Stomach smooth muscle (tissue), 2 donors: Measurements from ENCODE around the gene CDH16.

Experiments used
- H3K27ac ChIP-seq: one replicate; pipeline ENCODE4 v1.7.0; 2013; ENCODE audit warnings: mild to moderate bottlenecking, low read length, inconsistent platforms
- H3K27me3 ChIP-seq, 2 donors: one replicate each; pipeline ENCODE4 v1.7.0; 2013; ENCODE audit warnings: low read length in 2 of 2; ENCODE audit not compliant: insufficient read depth in 2 of 2, control insufficient read depth in 1 of 2
- H3K36me3 ChIP-seq, 2 donors: one replicate each; pipeline ENCODE4 v1.7.0; 2013; ENCODE audit warnings: low read length in 2 of 2; ENCODE audit not compliant: control insufficient read depth in 2 of 2, insufficient read depth in 2 of 2
- H3K4me1 ChIP-seq: one replicate; pipeline ENCODE4 v1.7.0; 2013; ENCODE audit warnings: low read length; ENCODE audit not compliant: control insufficient read depth, insufficient read depth
- H3K4me3 ChIP-seq, 2 donors: one replicate each; pipeline ENCODE4 v1.7.0; 2013; ENCODE audit warnings: low read length in 2 of 2
- H3K9ac ChIP-seq, 2 donors: one replicate each; pipeline ENCODE4 v1.7.0; 2013; ENCODE audit warnings: low read length in 2 of 2, mild to moderate bottlenecking in 1 of 2
- H3K9me3 ChIP-seq, 2 donors: one replicate each; pipeline ENCODE4 v1.7.0; 2013; ENCODE audit warnings: low read length in 2 of 2; ENCODE audit not compliant: control insufficient read depth in 2 of 2
- donor health status: healthy.
- donor health status: Pancreatic carcinoma.

The CDH16 gene

DNA sequence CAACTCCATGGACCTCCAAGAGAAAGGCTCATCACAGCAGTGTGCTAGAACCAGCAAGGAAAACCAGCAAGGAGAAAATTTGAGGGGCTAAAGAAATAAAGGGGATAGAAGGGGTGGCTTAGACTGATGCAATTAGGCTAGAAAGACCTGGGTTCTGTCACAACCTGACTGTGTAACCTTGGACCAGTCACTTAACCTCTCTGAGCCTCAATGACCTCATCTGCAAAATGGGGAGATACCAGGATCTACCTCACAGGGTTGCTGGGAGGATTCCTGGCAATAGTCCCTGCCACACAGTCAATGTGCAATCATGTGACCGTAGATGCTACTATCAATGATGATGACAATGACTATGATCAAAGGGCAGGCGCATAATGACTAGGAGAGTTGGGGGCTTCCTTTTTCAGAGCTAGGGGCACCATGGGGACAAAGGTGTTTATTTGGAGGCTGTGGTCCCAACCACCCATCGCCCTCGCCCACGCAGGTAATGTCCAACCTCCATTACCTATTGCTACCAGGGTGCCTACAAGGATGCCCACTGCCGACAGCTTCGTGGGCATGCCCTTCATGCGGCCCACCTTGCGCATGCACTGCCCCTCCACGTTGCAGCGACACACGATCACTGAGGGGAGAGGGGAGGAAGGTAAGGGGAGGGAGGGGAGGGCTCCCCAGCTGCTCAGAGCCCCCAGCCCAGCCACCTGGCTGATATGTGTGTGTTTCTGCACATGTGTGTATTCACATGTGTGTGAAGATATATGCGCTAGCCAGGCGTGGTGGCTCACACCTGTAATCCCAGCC, 9.7 kb downstream of the CDH16 start:
- Histone ChIP-seq H3K4me3 (no peak overlapping the region), H3K9ac (no peak overlapping the region), H3K27me3 (no peaks in the 10 kb centered on the region), H3K36me3 (no peaks in the 10 kb centered on the region), H3K4me1 (peaks cover 24% of the 10 kb centered on the region), H3K27ac (no peak overlapping the region), H3K9me3 (no peaks in the 10 kb centered on the region)

DNA sequence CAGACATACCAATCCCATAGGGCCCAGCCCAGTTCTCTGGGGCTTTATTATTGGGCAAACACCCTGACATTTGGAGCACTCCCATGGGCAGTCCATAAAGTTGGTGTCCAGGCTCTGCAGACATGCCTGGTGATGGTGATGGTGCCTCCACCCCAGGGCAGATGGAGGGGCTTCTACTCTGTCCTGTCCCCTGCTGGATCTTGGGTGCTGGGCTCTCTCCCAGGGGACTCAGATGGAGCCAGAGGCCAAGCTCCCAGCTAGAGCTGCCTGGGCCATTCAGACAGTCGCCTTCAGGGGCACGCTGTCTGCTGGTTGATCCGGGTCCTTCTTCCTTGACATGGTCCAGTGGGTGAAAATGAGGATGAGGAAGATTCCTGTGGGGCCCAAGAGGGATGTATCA, 10.6 kb downstream of the CDH16 start:
- Histone ChIP-seq H3K27ac (no peak overlapping the region), H3K4me1 (peaks cover 33% of the 10 kb centered on the region)

DNA sequence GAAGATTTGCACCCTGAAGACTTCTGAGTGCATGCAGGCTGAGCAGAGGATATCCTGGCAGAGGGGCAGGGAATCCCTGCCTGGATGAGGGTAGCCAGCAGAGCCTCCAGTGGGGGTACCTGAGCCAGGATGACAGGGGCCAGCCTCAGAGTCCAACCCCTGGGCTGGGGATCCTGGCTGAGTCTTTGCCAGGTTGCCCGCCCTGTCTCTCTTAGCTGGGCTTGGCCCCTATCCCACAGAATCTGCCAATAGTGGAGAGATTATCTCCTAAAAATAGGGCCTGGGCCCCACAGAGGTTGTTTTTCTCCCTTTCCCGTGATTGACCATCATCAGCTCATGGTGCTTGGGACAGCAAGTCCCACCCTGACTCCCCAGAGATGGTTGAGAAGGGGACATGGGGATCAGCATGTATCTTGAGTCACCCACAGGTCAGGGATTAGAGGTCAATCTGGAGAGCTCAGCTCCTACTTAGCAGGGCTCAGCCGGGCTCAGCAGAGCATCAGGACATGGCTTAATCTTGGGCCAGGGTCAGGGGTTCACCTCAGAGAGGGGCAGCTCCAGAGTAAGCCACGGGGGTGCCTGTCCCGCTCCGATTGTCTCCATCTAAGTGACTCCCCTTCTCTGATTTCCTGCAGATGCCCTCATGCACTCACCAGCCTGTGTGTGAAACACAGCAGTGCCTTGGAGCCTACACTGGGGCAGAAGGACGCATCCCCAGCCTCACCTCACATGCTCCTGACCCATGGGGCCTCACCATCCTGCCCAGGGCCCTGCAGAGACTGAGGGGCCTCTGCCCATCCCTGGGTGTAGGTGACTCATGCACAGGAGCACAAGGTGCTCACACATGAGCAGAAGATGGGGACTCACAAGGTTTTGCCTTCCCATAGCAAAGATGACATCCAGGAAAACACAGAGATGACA, 11.5 kb downstream of the CDH16 start:
- Histone ChIP-seq H3K9ac (no peak overlapping the region), H3K4me3 (no peak overlapping the region), H3K27ac (no peak overlapping the region), H3K36me3 (no peaks in the 10 kb centered on the region), H3K4me1 (peaks cover 42% of the 10 kb centered on the region), H3K9me3 (no peaks in the 10 kb centered on the region), H3K27me3 (no peaks in the 10 kb centered on the region)

More for the DNA sequence above, 10.6 kb downstream of the CDH16 start:
- H3K27me3 ChIP-seq: no peaks in the 10 kb centered on the region
- no peak overlapping the region for H3K9ac ChIP-seq
- H3K36me3 ChIP-seq: no peaks in the 10 kb centered on the region
- no peak overlapping the region for H3K4me3 ChIP-seq
- H3K9me3 ChIP-seq: no peaks in the 10 kb centered on the region

DNA sequence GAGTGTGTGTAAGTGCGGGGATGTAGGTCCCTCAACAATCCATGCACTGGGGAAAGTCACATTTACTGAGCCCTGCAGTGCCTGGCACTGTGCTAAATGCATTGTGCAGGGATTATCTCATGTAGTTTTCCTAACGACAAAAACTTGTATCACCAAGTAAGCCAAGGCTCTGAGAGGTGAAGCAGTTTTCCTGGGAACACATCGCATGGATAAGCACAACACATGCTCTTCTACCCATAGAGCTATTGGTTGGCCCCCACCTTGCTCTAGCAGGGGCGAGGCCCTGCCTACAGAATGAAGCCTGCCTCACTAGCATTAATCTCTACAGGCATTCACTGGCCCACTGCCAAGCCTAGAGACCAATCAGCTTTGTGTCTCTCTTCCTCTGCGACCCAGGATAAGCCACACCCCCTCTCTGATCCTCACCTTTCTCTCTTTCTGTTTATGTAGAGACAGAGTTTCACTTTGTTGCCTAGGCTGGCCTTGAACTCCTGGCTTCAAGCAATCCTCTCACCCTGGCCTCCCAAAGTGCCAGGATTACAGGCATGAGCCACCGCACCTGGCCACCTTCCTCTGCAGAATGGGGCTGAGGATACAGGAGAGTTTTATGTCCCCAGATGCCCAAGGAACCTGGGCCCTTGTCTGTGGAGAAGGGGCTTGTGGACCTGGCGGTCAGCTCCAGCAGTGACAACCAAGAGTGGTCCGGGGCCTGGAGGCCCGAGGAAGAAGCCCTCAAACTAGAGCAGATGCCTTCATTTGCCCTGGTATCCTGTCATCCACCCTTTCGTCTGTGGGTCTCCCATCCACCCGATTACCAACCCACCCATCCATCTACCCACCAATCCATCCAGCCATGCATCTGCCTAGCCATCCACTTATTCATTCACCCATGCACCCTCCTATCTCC, 12.8 kb downstream of the CDH16 start:
- no peaks in the 10 kb centered on the region for H3K27me3 ChIP-seq
- H3K27ac ChIP-seq: peak overlapping the region; percentile 67
- no peaks in the 10 kb centered on the region for H3K9me3 ChIP-seq
- peaks cover 55% of the 10 kb centered on the region for H3K4me1 ChIP-seq
- H3K36me3 ChIP-seq: no peaks in the 10 kb centered on the region
- H3K9ac ChIP-seq: no peak overlapping the region
- H3K4me3 ChIP-seq: peak overlapping the region; percentile 27 to 52

DNA sequence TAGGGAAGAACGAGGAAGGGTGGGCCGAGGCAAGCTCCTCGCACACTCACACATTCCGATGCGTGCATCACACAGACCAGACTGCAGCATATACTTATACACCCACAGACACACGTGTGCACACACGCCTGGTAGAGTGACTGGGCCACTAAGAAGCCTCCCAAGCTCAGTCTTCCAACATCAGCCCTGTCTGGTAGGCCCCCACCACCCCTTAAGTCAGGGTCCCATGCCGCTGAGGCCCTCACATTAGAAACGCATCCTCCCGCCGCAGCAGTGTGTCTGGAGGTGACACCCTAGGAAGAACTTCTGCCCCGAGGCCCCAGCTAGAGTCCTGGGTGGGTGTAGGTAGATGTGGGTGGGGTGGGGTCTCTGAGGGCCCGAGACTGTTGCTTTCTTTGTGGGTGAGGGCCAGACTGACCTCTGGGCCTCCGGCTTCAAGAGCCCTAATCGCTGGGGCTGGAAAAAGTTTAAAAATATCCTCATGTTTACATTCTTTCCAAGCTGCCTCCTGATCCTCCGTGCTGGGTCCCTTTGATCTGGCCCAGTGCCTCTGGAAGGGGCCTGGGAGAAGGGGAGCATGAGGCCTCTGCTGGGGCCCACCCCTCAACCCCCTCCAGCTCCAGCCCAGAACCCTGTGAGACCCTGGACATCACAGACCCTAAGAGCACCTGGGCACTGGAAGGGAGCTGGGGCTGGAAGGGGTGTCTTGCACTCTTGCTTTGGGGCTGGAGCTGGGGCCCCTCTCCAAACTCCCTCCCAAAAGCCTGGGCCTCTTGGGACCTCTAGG, 13.6 kb downstream of the CDH16 start:
- H3K27me3 ChIP-seq: no peaks in the 10 kb centered on the region
- H3K36me3 ChIP-seq: no peaks in the 10 kb centered on the region
- peaks cover 63% of the 10 kb centered on the region for H3K4me1 ChIP-seq
- peak overlapping the region in 1 of 2 donors; percentile 42 for H3K9ac ChIP-seq
- peak overlapping the region; percentile 27 to 52 for H3K4me3 ChIP-seq
- no peaks in the 10 kb centered on the region for H3K9me3 ChIP-seq
- H3K27ac ChIP-seq: peak overlapping the region; percentile 67

DNA sequence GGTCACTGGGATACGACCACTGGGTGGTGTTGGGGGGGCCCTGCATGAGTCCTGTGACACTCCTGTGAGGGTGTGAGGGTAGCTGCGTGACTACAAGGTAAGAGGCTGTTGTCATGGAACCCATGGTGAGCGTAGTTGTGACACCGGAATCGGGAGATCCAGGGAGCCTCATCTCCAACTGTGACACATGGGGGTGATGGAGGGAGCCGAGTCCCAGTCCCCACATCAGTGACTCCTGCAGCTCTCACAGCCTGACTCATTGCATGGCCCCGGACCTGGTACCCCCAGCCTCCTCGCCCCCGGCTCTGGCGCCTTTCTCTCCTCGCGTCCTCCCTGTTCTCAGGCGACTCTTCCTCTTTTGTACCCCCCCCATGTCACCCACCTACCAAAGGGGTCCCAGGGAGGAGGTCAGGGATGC, 14.2 kb downstream of the CDH16 start:
- Histone ChIP-seq H3K9me3 (no peaks in the 10 kb centered on the region), H3K36me3 (no peaks in the 10 kb centered on the region), H3K4me1 (peaks cover 69% of the 10 kb centered on the region), H3K27me3 (no peaks in the 10 kb centered on the region), H3K4me3 (peak overlapping the region in 1 of 2 donors; percentile 52), H3K9ac (no peak overlapping the region), H3K27ac (peak overlapping the region; percentile 67)

DNA sequence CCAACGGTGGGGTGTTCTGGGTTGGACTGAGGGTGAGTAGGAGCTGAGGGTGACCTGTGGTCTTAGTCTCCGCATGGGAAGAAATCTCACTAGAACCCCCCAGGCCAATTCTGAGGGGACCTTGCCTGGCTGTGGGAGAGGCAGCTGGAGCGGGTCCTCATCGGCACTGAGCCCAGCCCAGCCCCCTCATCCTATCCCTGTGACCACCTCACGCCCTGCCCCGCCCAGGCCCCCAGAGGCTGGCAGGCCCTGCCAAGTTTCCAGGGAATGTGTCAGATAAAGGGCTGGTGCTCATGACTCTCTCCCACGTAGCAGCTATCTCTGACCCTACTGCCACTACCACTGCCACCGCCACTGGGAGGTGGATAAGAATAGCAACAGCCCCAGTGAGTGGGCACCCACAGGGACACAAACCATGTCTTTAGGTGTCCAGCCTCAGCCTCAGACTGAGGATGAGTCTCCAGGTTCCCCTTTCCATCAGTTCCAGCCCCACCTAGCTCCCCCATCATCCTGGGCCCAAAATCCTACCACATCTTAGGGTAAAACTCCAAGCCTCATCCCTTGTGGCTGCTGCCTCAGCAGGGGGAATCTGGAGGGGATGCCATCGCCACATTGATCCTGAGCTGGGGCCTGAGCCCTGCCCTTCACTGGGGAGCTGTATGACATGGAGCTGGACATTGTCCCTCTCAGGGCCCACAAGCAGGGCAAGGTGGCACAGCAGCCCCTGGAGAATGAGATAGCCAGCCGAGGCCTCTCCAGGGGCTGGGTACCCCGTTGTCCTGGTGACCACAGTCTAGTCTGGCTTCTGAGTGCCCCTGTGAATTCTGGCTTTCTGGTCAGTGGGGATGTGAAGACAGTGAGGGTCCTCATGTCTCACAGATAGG, 14.9 kb downstream of the CDH16 start:
- no peaks in the 10 kb centered on the region for H3K27me3 ChIP-seq
- peak overlapping the region; percentile 67 for H3K27ac ChIP-seq
- H3K9ac ChIP-seq: no peak overlapping the region
- peaks cover 76% of the 10 kb centered on the region for H3K4me1 ChIP-seq
- H3K9me3 ChIP-seq: no peaks in the 10 kb centered on the region
- H3K36me3 ChIP-seq: no peaks in the 10 kb centered on the region
- H3K4me3 ChIP-seq: no peak overlapping the region

DNA sequence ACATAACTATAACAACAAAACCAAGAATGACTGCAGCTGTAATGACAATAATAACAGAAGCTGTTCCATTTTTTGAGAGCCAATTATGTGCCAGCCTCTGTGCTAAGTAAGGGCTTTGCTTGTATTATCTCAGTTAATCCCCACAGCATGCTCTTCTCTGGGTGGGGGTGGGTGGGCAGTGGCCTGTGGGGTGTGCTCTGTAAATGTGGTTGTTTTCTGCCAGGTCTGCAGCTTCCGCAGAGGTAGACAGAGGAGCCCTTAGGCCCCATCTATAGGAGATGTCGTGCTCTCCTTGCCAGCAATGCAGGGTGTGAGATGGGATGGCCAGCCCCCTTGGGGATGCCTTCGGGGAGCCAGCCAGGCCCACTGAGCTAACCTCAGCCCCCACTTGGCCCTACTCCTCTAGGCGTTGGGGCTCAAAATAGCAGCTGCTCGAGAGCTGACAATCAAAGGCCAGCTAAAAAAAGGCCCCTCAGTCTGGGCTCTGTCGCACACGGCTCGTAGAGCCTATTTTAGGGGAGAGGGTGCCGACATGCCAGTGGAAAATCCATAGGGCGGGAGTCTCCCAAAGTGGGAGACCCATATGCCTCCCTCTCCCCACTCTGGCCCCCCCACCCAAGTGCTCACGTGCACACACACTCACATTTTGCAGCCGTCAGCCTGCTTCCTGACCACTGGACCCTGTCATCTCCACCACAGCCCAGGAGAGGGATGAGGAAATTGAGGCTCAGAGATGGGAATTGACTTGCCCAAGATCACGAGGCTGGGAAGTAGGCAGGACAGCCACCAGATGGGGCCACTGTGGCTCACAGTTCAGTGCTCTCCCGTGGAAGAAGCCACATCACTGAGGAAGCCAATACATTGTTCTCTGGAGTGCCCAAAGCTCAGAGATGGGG, 15.8 kb downstream of the CDH16 start:
- no peak overlapping the region for H3K9ac ChIP-seq
- H3K4me3 ChIP-seq: no peak overlapping the region
- H3K27ac ChIP-seq: peak overlapping the region; percentile 98
- no peaks in the 10 kb centered on the region for H3K27me3 ChIP-seq
- H3K4me1 ChIP-seq: peaks cover 82% of the 10 kb centered on the region
- H3K9me3 ChIP-seq: no peaks in the 10 kb centered on the region
- no peaks in the 10 kb centered on the region for H3K36me3 ChIP-seq
